ENCODE results near the gene B9D1.

The B9D1 gene

DNA sequence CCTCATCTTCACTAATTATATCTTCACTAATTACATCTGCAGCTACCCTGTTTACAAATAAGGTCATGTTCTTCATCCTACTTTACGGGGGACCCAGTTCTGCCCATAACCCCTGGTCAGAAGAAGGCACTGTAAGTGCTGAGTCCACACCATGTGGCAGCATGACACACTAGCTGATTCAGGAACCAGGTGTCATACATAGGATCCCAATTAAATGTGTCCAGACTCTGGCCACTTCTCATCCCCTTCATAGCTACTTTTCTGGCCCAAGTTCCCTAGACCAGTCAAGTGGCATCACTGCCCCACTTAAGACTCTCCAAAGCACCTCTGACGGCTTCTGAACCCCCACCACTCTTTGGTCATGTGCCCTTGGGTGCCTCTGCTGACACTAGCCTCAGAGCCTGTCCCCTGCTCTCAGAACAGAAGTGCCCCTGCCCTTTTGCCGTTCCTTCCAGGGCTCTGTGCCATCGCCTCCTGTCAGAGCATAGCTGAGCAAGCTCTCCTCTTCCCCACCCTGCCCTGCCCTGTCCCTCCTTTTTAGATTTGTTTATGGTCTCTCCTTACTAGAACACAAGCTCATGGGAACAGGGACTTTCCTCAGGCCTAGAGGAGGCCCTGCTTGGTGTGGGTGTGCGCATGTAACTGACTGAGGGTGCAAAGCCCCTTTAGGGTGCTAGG, 61.1 kb downstream of the B9D1 start:
- no peak for DNase-seq

DNA sequence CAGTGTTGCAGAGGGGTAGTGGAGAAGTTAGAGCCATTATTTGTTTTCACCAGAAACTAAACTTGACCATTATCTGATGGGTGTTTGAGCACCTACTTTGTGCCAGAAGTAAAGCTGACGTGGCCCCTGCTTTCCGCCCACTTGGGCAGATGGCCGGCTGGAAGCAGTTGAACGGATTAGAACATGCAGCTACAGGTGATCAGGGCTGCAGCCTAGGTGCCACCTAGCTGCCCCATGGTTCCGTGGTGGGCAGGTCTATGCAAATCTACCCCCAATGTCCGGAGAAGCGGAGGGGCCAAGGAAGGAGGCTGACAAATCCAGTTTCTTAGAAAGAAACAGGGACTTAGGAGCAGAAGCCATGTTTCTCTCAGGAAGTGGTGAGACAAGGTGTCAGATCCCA, 62.7 kb downstream of the B9D1 start:
- DNase-seq, result no peak

DNA sequence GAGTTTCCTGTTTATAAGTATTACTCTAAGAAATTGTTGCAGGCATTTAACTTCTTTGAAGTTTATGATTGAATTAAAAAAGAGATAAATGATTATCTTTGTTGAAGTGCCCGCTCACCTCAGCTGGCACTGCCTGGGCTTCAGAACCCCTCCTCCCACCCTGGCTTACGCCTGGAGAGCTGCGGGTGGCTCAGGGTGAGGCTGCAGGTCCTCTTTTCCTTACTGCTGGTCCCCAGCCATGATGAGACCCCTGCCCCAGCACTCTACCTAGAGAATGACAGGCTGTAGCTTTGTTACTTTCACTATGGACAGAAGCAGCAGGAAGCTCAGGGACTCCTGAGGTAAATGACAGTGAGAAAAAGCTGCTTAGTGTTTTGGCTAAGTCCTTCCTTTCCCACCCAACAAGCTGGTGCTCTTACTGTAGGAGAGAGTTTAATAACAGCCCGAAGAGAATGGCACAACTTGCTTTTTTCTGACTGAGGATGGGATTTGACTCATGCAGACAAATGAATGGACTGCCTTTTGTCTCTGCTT, 63.2 kb downstream of the B9D1 start:
- DNase-seq, result no peak

- DNase-seq, result no peak
Measured at GRCh38 chr17:19298569-19299213, 63.8 kb downstream of the B9D1 start.

DNA sequence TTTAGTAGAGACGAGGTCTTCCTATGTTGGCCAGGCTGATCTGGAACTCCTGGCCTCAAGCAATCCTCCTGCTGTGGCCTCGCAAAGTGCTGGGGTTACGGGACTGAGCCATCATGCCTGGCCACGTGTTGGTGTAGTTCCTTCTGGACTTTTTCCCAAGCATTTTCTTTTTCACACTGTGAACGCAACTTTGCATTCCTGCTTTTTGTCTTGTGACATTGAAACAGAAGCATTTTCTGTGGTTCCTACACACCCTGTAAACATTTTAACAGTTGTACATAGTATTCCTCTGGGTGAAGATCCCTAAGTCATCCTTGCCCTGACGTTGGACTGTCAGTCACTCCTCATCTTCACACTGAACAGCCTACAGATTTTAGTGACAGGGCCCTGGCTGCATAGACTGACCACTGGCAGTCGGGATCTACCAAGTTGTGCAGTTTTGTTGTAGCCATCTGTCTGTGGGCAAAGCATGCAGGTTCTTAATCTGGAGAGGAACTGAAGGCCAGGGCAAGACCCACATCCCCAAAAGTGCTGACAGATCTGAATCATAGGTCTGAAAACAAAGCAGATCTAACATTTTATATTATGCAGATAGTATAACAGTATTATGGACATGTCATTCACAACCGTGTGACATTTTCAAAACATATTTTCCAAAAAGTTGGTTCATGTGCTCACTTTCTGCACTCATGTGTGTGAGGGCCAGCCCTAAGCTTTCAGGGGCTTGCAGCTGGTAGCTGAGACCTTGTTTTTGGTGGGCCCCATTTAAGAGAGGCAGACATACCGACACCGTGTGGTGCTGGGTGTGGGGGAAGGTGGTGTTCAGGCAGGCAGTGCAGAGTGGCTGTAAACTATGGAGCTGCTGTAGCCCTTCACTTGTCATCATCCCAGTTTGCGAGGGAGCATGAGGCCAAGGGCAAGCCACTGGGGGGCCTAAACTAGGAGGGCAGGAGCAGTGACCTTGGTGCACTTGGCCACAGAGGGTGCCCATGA, 65.4 kb downstream of the B9D1 start:
- DNase-seq, result no peak

DNA sequence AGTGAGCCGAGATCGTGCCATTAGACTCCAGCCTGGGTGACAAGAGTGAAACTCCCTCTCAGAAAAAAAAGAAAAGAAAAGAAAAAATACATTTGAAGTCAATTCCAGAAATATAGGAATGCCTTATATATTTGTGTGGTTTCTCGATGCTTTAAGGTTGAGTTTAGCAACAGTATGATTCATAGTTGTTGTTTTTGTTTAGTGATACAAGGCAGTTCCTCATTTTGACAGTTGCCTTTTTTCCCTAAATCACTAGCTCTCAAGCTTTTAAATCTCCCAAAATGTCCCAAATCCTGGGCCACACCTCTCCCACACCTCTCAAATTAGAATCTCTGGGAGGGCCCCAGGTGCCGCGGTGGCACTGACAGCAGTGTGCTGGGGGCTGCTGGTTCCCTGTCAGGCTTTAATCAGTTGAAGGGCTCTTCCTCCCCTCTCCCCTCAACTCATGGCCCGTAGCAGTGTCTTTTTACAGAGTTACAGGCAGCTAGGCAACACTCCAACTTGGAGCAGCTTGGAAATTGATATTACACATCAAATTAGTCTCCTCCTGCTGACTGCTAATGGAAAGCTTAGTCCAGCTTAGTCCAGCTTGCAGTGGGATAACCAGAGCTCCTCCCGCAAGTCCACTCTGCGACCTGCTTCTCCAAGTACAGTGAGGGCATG, 66.9 kb downstream of the B9D1 start:
- no peak for DNase-seq

- no peak for DNase-seq
Measured at GRCh38 chr17:19294443-19294842, 68.1 kb downstream of the B9D1 start.

Measured in NCI-H2029 (cell line).